ENCODE data around the gene ZNF500. TPM values are rescaled to one million over a fixed set of nuclear protein-coding genes. Genes with fewer than 3 reads are reported as not detected.

ZNF500 gene
- total RNA-seq, 1 experiment from 2014 or later = 20.1 TPM

DNA sequence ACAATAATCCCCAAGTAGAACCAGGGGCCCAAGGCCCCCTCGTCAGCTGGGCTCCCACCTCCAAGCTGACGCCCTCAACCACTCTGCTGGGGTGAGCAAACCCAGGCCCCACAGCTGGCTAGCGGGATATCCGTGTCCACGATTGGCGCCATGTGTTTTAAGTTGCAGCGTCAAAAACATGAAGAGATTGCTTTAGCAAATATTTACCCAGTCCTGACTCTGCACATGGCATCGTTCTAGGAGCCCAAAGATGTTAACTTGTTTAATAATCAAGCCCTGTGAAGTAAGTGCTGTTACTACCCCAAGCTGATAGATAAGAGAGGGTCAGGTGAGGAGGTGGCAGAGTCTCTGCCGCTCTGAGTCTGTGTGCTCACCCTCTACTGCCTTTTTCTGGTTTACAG, 21.5 kb upstream of the ZNF500 start:
- H3K79me2 ChIP-seq (ENCODE audit: insufficient read depth, low read length) = no peaks in the 10 kb centered on the region
- no peaks in the 10 kb centered on the region for H3K36me3 ChIP-seq (ENCODE audit: control insufficient read depth in 1 of 2, insufficient read depth in 2 of 2, low read length in 2 of 2)
- DNase-seq (ENCODE audit: low read depth, low spot score) = no peak
- no peak for ATAC-seq
- H3K27ac ChIP-seq (ENCODE audit: low read depth, low read length) = no peak overlapping the region
- no TSS peak for BruUV-seq (replicated peaks)
- H3K27me3 ChIP-seq (ENCODE audit: insufficient read depth, low read length) = no peaks in the 10 kb centered on the region
- intact Hi-C loops (cut with micrococcal nuclease) = no loop called here
- no peak overlapping the region for H3K4me3 ChIP-seq (replicated peaks in 1 of 2; ENCODE audit: low read depth in 1 of 2, low read length in 2 of 2)
- H2AFZ ChIP-seq (ENCODE audit: low read depth, low read length, poor library complexity, severe bottlenecking) = no peak overlapping the region
- no peaks in the 10 kb centered on the region for H4K20me1 ChIP-seq (ENCODE audit: insufficient read depth)
- no peak for TF ChIP-seq YY1 (IDR thresholded peaks at IDR 0.05; ENCODE audit: extremely low read depth, insufficient replicate concordance, low read depth, low read length)
- TF ChIP-seq TCF7L2 (IDR thresholded peaks at IDR 0.05; ENCODE audit: borderline replicate concordance, extremely low read depth, insufficient read depth, insufficient read length) = no peak
- TF ChIP-seq, protein P1, sequence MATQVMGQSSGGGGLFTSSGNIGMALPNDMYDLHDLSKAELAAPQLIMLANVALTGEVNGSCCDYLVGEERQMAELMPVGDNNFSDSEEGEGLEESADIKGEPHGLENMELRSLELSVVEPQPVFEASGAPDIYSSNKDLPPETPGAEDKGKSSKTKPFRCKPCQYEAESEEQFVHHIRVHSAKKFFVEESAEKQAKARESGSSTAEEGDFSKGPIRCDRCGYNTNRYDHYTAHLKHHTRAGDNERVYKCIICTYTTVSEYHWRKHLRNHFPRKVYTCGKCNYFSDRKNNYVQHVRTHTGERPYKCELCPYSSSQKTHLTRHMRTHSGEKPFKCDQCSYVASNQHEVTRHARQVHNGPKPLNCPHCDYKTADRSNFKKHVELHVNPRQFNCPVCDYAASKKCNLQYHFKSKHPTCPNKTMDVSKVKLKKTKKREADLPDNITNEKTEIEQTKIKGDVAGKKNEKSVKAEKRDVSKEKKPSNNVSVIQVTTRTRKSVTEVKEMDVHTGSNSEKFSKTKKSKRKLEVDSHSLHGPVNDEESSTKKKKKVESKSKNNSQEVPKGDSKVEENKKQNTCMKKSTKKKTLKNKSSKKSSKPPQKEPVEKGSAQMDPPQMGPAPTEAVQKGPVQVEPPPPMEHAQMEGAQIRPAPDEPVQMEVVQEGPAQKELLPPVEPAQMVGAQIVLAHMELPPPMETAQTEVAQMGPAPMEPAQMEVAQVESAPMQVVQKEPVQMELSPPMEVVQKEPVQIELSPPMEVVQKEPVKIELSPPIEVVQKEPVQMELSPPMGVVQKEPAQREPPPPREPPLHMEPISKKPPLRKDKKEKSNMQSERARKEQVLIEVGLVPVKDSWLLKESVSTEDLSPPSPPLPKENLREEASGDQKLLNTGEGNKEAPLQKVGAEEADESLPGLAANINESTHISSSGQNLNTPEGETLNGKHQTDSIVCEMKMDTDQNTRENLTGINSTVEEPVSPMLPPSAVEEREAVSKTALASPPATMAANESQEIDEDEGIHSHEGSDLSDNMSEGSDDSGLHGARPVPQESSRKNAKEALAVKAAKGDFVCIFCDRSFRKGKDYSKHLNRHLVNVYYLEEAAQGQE (IDR thresholded peaks at IDR 0.05; ENCODE audit: low read depth) = no peak
- TF ChIP-seq CBX3 (IDR thresholded peaks at IDR 0.05; ENCODE audit: low read depth) = no peak
- TF ChIP-seq EZH2phosphoT487 (IDR thresholded peaks at IDR 0.05; ENCODE audit: borderline replicate concordance) = no peak
- TF ChIP-seq, protein P2, sequence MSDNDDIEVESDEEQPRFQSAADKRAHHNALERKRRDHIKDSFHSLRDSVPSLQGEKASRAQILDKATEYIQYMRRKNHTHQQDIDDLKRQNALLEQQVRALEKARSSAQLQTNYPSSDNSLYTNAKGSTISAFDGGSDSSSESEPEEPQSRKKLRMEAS (IDR thresholded peaks at IDR 0.05) = no peak
- TF ChIP-seq ZNF274 (IDR thresholded peaks at IDR 0.05; ENCODE audit: low read depth, low read length) = no peak
- TF ChIP-seq ELF1 (IDR thresholded peaks at IDR 0.05; ENCODE audit: borderline replicate concordance, low read depth) = no peak
- no peak for TF ChIP-seq JUND (IDR thresholded peaks at IDR 0.05)
- no peak for TF ChIP-seq SIN3A (IDR thresholded peaks at IDR 0.05; ENCODE audit: low read depth)
- TF ChIP-seq ZFX (IDR thresholded peaks at IDR 0.05) = no peak
- TF ChIP-seq, protein P3, sequence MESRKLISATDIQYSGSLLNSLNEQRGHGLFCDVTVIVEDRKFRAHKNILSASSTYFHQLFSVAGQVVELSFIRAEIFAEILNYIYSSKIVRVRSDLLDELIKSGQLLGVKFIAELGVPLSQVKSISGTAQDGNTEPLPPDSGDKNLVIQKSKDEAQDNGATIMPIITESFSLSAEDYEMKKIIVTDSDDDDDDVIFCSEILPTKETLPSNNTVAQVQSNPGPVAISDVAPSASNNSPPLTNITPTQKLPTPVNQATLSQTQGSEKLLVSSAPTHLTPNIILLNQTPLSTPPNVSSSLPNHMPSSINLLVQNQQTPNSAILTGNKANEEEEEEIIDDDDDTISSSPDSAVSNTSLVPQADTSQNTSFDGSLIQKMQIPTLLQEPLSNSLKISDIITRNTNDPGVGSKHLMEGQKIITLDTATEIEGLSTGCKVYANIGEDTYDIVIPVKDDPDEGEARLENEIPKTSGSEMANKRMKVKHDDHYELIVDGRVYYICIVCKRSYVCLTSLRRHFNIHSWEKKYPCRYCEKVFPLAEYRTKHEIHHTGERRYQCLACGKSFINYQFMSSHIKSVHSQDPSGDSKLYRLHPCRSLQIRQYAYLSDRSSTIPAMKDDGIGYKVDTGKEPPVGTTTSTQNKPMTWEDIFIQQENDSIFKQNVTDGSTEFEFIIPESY (IDR thresholded peaks at IDR 0.05; ENCODE audit: extremely low read depth, insufficient replicate concordance, low read length) = no peak
- no peak for TF ChIP-seq POLR2A (IDR thresholded peaks at IDR 0.05; ENCODE audit: borderline replicate concordance, extremely low read depth, insufficient read depth, insufficient read length)
- no peak for TF ChIP-seq RAD21 (IDR thresholded peaks at IDR 0.05; ENCODE audit: low read depth)
- TF ChIP-seq FOSL1 (IDR thresholded peaks at IDR 0.05; ENCODE audit: low read depth) = no peak
- TF ChIP-seq, protein P4, sequence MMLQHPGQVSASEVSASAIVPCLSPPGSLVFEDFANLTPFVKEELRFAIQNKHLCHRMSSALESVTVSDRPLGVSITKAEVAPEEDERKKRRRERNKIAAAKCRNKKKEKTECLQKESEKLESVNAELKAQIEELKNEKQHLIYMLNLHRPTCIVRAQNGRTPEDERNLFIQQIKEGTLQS (IDR thresholded peaks at IDR 0.05) = no peak
- TF ChIP-seq CEBPB (IDR thresholded peaks at IDR 0.05; ENCODE audit: low read depth) = no peak
- ChIA-PET POLR2A (no interaction called here), RAD21 (ENCODE audit: low non-redundant PET in 1 of 2, low total read pairs in 2 of 2, uncharacterized antibody in 2 of 2, unreplicated experiment in 2 of 2) (no interaction called here), CTCF (no interaction called here)
- no peak overlapping the region for H3K4me2 ChIP-seq (ENCODE audit: low read length)
- H3K9me2 ChIP-seq (ENCODE audit: insufficient read depth) = no peaks in the 10 kb centered on the region
- H3K9ac ChIP-seq (ENCODE audit: low read length) = no peak overlapping the region
- no peaks in the 10 kb centered on the region for H3K9me3 ChIP-seq (ENCODE audit: control insufficient read depth in 1 of 2, insufficient read depth in 1 of 2, low read depth in 1 of 2, low read length in 2 of 2)
- peaks cover 5 to 7% of the 10 kb centered on the region in 2 experiments for H3K4me1 ChIP-seq (ENCODE audit: control insufficient read depth in 1 of 2, insufficient read depth in 2 of 2, low read length in 2 of 2)
